IPS-NIHi11 (cell line): ENCODE data around the gene CHI3L1.

ENCODE experiments used
- DNase-seq: peaks from one replicate; pipeline ENCODE4 v3.0.0; 2012; ENCODE audit warnings: mixed read lengths, low spot score

The CHI3L1 gene

DNA sequence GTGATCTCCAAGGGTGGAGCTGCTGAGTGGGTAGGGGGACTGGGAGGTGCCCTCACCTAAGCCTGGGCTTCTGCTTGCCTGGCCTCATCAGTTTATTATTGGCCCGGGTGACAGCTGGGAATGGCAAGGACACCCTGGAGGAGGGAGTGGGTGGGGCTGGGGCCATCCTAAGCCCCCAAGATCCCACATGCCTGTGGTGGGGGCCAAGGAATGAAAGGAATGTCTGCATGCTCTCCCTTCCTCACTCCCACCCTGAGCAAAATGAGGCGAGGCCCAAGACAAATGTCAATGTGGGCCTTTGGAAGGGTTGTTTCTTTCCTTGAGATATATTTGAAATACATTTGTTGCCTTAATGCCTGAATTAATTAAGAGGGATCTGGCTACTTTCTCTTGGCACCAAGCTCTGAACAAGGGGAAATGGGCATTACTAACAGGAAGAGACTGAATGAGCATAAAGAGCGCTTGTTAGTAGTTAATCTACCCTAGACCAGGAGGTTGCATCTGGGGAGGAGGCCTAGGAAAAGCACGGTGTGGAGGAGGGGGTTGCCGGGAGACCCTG is 19.7 kb upstream of the CHI3L1 start:
- DNase-seq: no peak

DNA sequence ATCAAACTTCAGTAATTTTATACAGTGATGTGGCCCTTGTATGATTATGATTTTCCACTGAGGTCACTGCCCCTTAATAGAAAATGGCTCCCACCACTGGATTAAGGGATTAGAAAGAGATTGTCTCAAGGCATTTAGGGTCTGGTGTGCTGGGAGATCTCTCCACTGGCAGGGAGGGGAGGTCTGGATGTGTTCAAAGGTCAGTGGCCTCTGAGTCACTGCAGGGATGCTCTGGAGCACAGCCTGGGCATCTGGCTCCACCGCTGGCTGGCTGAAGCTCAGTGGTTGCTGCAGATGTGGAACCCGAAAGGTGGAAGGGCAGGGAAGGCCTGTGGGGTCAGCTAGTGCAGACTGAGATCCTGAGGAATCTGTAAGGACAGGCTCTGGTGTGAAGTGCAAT is 18.3 kb upstream of the CHI3L1 start:
- no peak for DNase-seq

DNA sequence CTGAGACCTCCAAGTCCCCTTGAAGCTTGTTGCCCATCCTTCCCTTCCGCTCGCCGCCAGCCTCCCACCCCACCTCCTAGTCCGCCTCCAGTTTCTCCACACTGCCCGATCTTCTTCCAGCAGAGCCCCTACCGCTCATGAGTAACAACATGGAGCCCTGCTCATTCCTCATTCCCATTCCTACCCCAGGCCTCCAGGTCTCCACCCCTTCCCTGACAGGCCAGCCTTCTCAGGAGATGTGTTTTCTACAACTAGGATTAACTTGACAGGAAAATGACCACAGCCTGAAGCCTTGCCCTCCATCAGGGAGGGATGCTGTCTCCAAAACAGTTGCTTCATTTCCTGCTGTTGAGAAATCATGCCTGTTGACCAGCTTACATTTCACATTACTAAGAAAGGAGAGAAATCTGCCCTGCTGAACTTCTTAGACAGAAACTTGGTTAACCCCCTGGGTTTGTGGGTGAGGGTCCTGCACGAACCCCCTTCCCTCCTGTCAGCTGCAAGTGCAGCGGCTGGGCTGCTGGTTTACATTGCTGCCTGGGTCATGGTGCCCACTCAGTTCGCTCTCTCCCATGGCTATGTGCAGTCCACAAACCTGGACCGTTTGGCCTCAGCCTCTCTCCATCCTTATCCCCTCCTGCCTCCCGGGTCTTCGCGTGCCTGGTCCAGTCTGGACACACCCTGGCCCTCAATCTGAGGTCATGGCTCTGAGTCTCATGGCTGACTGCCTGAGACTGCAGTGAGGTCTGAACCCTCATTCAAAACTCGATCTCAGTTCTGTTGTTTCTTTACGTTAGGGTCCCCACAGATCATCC is 16.1 kb upstream of the CHI3L1 start:
- no peak for DNase-seq

DNA sequence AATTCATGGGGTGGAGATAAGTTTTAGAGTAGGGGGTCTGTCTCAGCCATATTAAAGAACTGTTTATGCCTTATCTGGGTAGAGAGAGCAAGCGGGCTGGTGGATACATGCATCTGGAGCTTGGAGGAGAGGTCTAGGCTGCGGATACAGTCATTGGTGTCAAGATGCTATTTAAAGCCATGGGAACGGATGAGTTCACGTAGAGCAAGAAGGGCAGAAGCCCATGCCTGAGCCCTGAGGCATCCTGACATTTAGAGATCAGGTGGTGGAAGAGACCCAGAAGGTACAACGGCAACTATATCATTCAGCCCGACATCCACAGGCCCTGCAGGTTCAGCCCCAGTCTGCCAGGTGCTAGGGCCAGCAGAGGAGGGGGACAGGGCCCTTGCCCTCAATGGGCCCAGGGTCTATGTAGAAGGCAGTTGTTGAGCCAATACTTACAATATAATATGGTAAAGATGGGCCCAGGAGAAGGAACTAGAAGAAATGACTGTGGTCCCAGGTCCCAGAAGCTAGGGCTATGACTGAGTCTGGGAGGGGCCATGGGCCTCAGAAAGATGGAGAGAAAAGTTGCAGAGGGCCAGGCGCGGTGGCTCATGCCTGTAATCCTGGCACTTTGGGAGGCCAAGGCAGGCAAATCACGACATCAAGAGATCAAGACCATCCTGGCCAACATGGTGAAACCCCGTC is 15.2 kb upstream of the CHI3L1 start:
- no peak for DNase-seq

DNA sequence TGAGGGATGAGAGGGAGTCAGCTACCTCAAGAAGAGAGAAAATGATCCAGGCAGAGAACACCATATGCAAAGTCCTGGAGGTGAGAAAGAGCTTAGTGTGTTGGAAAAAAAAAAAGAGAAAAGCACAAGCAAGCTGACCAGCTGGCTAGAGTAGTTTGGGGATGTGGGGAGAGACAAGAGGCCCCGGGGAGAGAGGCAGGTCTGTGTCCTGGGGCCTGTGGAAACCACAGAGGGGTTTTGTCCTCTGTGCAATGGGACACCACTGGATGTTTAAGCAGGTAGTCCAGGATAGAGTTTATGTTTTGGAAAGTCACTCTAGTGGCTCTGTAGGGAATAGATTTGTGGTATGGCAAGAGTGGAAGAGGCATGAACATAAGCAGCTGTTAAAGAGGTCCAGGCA is 14.4 kb upstream of the CHI3L1 start:
- no peak for DNase-seq

DNA sequence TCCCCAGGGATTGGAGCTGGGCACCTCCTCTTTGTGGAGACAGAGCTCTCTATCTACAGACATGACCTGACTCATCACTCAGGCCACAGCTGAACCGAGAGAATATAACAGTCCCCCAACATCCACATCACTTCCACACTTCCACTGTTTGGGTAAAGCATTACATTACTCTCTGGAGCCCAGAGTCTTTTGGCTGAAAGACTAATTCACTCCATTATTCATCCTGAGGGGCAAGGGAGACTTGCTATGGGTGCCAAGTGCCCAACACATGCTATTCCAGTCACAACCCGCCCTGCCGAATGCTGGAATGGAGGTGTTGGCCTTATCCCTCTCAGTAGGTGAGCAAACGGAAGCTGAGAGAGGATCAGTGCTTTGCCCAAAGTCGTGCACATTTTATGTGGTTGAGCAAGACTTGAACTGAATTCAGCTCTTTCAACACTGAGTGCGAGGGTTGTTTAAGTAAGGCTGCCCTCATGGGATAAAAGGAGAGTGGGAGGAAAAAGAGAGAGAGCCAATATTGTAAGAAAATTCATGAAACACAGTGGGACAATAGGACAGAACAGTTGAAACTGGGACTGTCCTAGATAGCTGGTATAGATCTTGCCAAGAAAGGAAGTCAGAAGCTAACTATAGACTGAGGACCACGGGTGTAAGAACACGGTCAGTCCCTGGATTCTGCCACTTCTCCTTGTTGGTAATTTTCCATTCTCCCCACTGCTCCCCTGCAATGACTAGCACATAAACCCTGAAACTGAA is 13.5 kb upstream of the CHI3L1 start:
- DNase-seq: no peak

DNA sequence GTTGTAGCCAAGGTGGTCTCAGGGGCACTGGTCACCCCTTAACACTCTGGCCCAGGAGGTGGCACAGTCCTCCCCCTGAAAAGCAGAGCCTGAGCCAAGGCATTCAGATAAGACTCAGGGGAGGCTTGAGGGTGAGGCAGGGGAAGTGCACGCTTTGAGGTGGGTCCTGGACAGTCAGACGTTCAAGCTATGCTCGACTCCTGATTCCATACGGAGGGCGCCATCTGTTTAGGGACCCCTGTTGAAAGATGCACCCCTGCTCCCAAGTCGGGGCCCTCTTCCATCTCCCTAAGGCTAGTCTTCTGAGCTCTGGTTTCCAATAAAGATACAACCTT is 12.9 kb upstream of the CHI3L1 start:
- DNase-seq: no peak

DNA sequence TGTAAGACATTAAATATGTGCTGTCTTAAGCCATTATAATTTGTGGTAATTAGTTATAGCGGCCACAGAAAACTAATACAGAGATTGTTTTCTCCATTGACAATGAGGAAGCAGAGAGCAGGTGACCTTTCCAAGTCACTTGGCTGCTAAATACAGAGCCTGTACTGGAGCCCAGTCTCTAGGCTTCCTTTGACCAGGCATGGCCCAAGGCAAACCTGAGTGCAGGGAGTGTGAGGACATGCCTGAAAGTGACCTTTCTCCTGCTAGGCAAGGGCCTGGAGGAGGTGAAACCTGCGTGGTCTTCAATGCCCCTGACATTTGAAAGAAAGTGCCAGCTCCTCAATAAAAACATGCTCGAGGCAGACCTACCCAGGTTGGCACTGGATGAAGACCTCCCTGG is 12.5 kb upstream of the CHI3L1 start:
- no peak for DNase-seq

DNA sequence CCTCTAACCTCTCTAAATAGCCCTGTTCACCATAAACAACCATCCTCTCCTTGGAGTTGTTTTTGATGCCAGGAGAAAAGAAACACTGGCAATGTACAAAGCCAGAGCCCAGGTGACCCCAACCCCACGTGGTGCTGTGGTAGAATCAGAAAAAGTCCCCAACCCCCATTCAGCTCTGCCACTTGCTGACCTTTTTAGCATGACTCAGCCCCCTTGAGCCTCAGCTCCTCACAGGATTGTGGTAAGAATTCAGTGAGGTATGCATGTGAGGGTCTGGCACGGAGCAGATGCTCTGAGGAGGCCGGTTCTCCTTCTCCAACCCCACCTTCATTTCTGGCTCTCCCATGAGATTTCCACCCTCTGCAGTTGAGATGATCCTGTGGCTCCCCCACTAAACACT is 11.1 kb upstream of the CHI3L1 start:
- DNase-seq: no peak

DNA sequence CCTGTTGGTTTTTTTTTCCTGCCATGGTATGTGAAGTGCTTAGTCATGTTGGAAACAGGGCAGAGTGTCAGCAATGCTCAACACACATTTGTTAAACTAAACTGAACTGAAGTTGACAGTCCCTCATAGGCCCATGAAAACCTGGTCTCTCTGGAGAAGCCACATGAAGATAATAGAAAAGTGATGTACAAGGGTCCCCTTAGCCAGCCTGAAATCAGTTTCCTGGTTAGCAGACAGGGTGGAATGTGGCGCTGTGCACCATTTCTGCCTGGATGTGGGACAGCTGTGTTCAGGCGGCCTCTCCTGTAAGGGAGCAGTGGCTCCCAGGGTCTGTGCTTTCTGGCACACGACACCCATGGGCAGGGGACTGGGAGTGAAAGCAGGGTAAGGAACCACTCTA is 9.9 kb upstream of the CHI3L1 start:
- no peak for DNase-seq

DNA sequence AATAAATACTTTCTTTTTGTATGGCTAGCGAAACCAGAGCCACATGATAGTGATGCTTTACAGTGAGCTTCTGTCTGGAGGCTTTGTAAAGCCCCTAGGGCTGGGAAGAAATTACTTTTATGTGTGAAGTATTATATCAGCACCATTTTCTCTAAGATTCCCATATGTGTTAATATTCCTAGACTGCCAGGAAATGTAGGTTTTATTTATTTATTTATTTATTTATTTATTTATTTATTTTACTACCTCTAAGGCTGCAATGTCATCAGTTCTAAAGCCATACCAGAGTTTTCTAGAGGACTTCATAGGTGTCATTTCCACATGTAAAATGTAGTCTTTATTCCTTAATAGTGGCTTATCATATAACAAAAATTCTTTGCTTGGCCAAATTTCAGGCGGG is 4.4 kb upstream of the CHI3L1 start:
- no peak for DNase-seq

DNA sequence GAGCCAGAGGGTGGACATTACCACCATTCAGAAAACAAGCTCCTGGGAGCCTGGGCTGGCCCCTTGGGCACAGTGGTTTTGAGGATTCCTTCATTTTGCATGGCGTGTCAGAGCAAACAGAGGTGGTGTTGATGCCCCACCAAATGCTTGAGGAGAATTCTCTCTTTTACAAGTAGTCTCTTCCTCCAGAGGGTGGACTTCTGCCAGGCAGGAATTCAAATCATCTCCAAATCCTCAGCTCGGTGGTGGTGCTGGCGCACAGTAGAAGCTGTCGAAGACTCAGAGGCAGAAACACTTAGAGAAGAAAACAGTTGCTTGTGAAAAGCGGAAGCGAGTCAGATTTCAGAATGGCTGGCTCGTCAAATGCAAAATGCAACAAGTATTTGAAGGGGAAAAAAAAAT is 3.4 kb upstream of the CHI3L1 start:
- no peak for DNase-seq

DNA sequence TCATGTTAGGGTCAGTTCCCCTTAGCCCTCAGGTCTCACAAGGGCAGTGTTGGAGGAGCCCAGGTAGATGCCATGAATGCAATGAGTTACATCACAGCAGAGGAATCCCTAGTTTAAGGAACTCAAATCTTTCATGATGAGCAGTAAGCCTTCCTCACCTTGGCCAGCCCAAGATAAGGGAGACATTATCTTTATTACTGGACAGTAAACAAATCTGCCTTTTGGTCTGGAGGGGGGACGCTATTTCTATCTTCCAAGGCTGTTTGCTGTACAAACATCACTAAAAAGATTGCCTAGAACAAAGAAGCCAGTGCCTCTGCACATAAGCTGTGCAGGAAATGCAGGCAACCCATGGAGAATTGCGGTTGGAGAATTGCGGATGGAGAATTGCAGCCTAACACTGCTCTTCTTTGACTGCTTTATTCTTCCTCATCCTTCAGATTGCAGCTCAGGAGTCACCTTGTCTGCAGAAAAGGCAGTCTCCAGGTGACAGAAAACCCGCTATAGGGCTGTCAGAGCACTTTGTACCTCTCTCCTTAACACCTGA is 2.3 kb upstream of the CHI3L1 start:
- no peak for DNase-seq

DNA sequence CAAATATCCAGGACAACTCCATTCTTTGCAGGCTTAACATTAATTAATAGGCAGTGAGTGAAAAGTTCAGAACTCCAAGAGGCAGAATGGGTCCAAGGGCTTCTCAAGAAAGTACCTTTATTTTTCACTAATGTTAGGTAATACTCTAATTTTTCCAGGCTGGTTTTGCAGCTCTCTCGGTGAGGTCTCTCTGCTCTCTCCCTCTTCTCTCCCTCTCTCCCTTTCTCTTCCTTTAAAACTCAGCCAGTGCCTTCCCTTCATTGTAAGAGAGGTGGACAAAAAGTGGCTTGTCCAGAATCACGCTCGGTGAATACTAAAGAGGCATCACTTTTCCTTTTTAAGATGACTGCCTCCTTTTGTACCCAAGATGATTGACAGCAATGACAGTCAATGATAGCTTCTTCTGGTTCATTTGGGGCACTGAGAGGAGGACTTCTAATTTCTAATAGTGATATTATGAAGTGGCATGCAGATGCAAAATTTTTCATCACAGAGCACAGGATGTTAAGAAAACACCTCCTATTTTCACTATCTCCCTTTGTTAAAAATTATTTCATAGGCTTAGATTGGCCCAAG is 1.3 kb upstream of the CHI3L1 start:
- DNase-seq: no peak

DNA sequence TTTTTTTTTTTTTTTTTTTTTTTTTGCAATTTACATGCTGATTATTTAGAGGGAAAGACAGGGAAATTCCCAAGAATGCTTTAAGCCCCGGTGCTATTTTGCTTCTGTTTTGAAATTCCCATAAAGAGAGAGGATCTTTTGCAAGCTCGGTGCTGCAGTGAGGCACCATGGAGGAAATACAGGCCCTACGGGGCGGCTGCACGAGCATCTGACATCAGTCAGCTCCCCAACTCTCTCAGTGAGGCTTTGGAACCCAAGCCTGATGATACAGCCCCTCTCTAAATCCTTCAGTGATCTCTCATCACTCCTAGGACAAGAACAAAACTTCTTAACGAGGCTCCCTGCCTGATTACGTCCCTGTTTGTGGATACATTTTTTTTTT is 791 bp upstream of the CHI3L1 start:
- no peak for DNase-seq

DNA sequence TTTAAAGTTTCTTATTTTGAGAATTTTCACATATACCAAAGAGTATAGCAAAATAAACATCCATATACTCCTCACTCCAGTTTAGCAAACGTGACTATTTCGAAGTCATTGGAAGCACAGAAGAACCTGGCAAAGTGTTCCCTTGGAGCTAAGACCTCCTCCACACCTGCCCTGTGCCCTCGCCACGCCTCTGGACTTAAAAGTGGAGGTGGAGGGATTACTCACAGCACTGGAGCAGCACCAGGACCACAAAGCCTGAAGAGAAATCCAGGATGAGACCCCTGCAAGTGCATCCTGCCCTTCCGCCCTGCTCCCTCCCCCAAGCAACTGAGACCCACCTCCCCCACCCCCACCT is 436 bp downstream of the CHI3L1 start:
- no peak for DNase-seq

DNA sequence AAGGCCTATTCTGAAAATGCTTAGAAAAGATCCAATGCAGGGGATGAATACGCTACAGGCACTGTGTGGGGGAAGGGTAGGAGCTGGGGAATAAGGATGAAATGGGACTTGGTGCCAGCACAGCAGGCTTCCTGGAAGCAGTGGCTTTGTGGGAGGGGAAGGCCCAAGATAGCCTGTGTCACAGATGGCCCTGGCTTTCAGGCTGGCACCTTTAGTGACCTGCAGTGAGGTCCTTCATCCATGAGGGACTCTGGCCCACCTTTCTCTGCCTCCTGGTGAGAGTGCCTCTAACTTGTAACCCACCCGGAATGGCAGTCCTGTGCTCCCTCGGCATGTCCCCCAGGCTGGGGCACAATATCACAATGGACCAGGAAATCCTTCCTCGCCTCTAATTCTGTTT is 919 bp downstream of the CHI3L1 start:
- DNase-seq: no peak

DNA sequence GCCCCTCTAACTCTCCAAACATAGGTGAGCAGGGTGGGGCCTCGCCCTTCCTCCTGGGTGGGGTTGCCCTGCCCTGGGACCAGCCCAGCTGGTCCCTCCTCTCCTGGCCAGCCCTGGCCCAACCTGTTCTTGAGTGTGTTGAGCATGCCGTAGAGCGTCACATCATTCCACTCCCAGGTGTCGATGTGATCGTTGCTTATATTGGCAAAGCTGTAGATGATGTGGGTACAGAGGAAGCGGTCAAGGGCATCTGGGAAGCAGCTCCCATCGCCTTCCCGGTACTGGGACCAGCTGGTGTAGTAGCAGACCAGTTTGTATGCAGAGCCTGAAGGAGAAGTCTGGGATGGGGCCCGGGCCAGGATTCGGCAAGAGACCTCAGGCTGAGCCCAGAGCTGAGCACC is 1.4 kb downstream of the CHI3L1 start:
- DNase-seq: no peak

DNA sequence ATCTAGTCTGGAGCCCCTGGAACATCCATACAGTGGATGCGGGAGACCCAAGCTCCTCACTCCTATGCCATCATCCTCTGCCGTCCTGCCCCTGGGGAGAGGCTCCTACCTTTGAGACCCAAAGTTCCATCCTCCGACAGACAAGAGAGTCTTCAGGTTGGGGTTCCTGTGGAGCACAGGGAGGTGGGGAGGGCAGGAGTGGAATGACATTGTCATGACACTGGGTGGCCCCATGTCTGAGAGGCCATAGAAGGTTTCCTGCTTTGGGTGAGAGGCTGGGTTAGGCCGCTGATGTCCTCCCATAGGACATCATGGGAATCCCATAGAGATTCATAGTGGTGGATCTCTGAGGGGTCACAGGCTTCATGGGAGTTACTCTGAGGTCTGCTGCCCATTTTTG is 2.0 kb downstream of the CHI3L1 start:
- no peak for DNase-seq

DNA sequence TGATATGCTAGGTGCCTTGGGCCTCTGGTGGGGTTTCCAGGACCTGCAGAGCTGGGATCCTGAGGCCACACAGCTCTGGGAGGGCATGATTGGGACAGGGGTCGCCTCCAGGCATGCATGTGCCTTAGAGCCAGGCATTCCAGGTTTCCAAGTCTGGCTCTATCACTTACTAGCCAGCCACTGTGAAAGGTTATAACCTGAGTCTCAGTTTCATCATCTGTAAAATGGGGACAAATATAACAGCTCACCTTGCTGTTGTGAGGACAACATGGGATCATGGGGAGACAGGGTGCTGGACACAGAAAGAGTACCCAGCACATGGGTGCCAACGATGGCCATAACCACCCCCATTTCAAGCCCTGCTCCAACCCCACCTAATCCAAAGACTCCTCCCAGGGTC is 2.7 kb downstream of the CHI3L1 start:
- DNase-seq: no peak

DNA sequence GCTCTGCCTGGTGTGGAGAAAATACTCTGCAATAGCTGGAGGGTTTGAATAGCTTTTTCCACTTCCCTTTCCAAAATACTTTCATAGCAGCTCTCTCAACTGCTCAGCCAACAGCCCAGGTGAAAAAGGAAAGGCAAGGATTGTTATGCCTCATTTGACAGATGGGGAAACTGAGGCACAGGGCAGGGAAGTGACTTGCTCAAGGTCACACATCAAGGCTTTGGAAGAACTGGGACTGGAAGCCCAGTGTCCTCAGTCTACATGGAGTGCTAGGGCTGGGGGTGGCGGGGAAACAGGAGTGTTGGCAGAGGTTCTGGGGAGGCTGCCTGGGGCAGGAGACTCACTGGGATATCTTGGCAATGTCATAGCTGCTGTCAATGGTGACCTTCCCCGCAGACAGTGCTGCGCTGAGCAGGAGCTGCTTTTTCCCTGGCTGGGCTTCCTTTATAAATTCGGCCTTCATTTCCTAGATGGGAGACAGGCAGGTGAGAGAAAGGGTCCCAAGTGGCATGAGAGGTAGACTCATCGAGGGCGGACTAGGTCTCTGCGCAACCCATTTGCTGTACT is 4.0 kb downstream of the CHI3L1 start:
- DNase-seq: no peak
